ENCODE results near the gene FHIP1B.

DNA sequence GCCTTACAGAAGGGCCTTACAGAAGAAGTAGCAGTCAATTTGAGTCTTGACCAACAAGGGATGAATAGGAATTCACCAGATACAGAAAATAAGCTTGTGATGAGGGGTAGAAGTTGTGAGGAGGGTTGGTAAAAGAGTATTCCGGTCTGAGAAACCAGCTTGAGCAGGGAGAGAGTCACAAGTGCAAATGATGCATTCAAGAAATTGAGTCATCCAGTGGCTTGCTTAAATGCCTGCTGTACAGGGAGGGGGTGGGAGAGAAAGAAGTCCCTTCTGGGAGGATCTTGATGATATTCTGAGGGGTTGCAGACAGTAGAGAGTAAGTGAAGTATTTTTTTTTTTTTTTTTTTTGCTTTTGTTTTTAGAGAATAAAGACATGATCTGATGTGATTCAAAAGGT is 34.4 kb upstream of the FHIP1B start:
- TF ChIP-seq SUZ12 (IDR thresholded peaks at IDR 0.05; ENCODE audit: extremely low read depth, insufficient read depth, insufficient read length) (no peak), YY1 (IDR thresholded peaks at IDR 0.05; ENCODE audit: insufficient read depth, insufficient read length) (no peak)
